Lower leg skin (tissue), 4 donors: ENCODE results near the gene OPRM1. TPM values are rescaled to one million over a fixed set of nuclear protein-coding genes. Genes with fewer than 3 reads are reported as not detected.

Experiments
- DNase-seq, 2 donors: peaks; one replicate each; pipeline ENCODE4 v3.0.0-alpha.2; 2019; ENCODE audit warnings: low spot score in 2 of 2
- H3K4me3 ChIP-seq: fragments of 200-600 bp; sonication (generic); 2 replicates; pipeline ENCODE4 v1.5.1; 2017; ENCODE audit warnings: mild to moderate bottlenecking, low read depth; ENCODE audit not compliant: poor library complexity, severe bottlenecking
- CTCF ChIP-seq, 3 donors: fragments of 450-650 bp; IDR thresholded peaks; one replicate each; pipeline ENCODE4 v1.5.1; 2016; ENCODE audit warnings: antibody characterized with exemption in 3 of 3, mild to moderate bottlenecking in 3 of 3, moderate library complexity in 2 of 3
- POLR2A ChIP-seq, 2 donors: fragments of 450-650 bp; IDR thresholded peaks; one replicate each; pipeline ENCODE4 v1.6.1; 2016 to 2017; ENCODE audit warnings: antibody characterized with exemption in 2 of 2, mild to moderate bottlenecking in 1 of 2, moderate library complexity in 1 of 2
- WGBS, 2 donors: methylation state at CpG; one replicate each; pipeline ENCODE4 v1.1.5; 2018; 5-methylcytosine and 5-hydroxymethylcytosine counted together
- intact Hi-C: fragments of 100-400 bp; cut with DNase I; formaldehyde crosslinking; loops from one replicate; pipeline ENCODE4 v1.15.0; 2023; ENCODE audit warnings: low total_unique reads
- total RNA-seq, 4 donors: library from RNA; depleted of rRNA; stranded (reverse); fragments of >200 nt; gene quantifications; one replicate each; pipeline ENCODE4 v1.1.0, GENCODE V29; 2016

Gene OPRM1
- total RNA-seq, 4 donors from 2014 or later, result not detected

GRCh38 chr6:154001494-154002285 is 37.4 kb upstream of the OPRM1 start:
- TF ChIP-seq CTCF (IDR thresholded peaks at IDR 0.05) (no peak), POLR2A (IDR thresholded peaks at IDR 0.05) (no peak)
- DNase-seq, result no peak
- intact Hi-C loops, result no loop called here
- no peak overlapping the region for H3K4me3 ChIP-seq
- 72 to 79% methylated on average over 5 to 10 of the region's 10 CpGs for WGBS, 2 donors

- WGBS, 2 donors, result 60 to 80% methylated on average over 5 of the region's 5 CpGs
- intact Hi-C loops, result no loop called here
- no peak for DNase-seq
- TF ChIP-seq POLR2A (IDR thresholded peaks at IDR 0.05) (no peak), CTCF (IDR thresholded peaks at IDR 0.05) (no peak)
- H3K4me3 ChIP-seq, result no peak overlapping the region
These were observed 36.1 kb upstream of the OPRM1 start for GRCh38 chr6:154002894-154003293.

- 58 to 64% methylated on average over 1 of the region's 1 CpG for WGBS, 2 donors
- TF ChIP-seq POLR2A (IDR thresholded peaks at IDR 0.05) (no peak), CTCF (IDR thresholded peaks at IDR 0.05) (no peak)
- intact Hi-C loops, result no loop called here
- no peak for DNase-seq
- H3K4me3 ChIP-seq, result no peak overlapping the region
These were observed 28.7 kb upstream of the OPRM1 start for GRCh38 chr6:154010371-154010770.

- no peak overlapping the region for H3K4me3 ChIP-seq
- intact Hi-C loops, result no loop called here
- DNase-seq, result no peak
- TF ChIP-seq POLR2A (IDR thresholded peaks at IDR 0.05) (no peak), CTCF (IDR thresholded peaks at IDR 0.05) (no peak)
- WGBS, 2 donors, result 77 to 81% methylated on average over 2 of the region's 2 CpGs
These were observed 26.2 kb upstream of the OPRM1 start for GRCh38 chr6:154012852-154013251.

GRCh38 chr6:154017786-154018185 is 21.3 kb upstream of the OPRM1 start:
- DNase-seq, result no peak
- intact Hi-C loops, result no loop called here
- 64 to 70% methylated on average over 3 of the region's 3 CpGs for WGBS, 2 donors
- H3K4me3 ChIP-seq, result no peak overlapping the region
- no peak for TF ChIP-seq CTCF (IDR thresholded peaks at IDR 0.05)

GRCh38 chr6:154030646-154031045 is 8.4 kb upstream of the OPRM1 start:
- no peak overlapping the region for H3K4me3 ChIP-seq
- no peak for DNase-seq
- intact Hi-C loops, result no loop called here
- TF ChIP-seq POLR2A (IDR thresholded peaks at IDR 0.05) (no peak), CTCF (IDR thresholded peaks at IDR 0.05) (no peak)
- WGBS, 2 donors, result 56 to 63% methylated on average over 2 of the region's 2 CpGs
